Pons (tissue), 1 donor: ENCODE results near the gene ASS1.
A peak's percentile ranks its signal among the peaks of the same experiment; 100 is the strongest.
"Not testable (repeated sequence)": the region's sequence is repeated elsewhere in the genome, so short reads cannot be mapped to it uniquely, and the experiment has no call there.

ENCODE experiments used
- DNase-seq: peaks from one replicate; pipeline ENCODE4 v3.0.0-alpha.2; 2016; ENCODE audit warnings: low spot score

ASS1 gene

DNA sequence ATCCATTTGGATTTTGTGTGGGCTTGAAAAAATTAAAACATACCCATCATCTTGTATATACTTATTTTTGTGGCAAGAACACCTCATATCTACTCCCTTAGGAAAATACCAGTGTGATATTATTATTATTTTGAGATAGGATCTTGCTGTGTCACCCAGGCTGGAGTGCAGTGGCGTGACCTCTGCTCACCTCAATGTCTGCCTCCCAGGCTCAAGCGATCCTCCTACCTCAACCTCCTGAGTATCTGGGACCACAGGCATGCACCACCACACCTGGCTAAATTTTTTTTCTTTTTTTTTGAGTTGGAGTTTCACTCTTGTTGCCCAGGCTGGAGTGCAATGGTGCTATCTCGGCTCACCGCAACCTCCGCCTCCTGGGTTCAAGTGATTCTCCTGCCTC lies 10.1 kb upstream of the ASS1 start:
- DNase-seq: not testable (repeated sequence)

- DNase-seq: no peak
These were observed 7.6 kb upstream of the ASS1 start for GRCh38 chr9:130437011-130437789.

DNA sequence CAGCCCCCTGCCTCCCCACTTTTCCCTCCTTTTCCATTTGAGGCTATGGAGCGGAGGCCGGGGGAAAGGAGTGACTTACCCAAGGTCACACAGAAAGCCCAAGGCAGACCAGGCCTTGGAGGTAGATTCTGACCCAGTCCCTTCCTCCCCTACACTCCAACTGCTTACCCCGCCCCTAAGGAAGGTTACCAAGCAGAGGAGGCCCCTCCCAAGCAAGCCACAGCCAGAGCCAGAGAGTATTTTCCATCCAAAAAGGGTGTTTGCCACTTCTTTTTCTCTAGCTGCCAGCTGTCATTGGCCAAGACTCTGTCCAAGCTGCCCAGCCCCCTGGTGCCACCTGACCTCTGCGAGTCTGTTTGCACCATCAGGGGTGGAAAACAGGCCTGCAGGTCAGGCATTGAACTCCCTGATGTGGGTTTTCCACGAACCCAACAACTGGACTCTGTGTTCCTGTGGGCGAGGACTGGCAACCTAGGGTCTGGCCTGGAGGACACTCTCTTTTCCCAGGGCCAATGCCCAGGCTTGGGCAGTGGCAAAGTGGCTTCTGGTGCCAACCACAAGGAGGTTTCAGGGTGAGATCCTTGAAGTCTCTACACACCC lies 6.3 kb upstream of the ASS1 start:
- DNase-seq: no peak

- DNase-seq: no peak
These were observed 3.7 kb upstream of the ASS1 start for GRCh38 chr9:130441031-130441430.

- DNase-seq: no peak
These were observed 1.9 kb upstream of the ASS1 start for GRCh38 chr9:130442746-130443455.

- DNase-seq: no peak
These were observed 1.3 kb upstream of the ASS1 start for GRCh38 chr9:130443456-130443801.

- no peak for DNase-seq
These were observed 795 bp upstream of the ASS1 start for GRCh38 chr9:130443840-130444492.

- DNase-seq: no peak
These were observed 665 bp downstream of the ASS1 start for GRCh38 chr9:130445268-130445983.

DNA sequence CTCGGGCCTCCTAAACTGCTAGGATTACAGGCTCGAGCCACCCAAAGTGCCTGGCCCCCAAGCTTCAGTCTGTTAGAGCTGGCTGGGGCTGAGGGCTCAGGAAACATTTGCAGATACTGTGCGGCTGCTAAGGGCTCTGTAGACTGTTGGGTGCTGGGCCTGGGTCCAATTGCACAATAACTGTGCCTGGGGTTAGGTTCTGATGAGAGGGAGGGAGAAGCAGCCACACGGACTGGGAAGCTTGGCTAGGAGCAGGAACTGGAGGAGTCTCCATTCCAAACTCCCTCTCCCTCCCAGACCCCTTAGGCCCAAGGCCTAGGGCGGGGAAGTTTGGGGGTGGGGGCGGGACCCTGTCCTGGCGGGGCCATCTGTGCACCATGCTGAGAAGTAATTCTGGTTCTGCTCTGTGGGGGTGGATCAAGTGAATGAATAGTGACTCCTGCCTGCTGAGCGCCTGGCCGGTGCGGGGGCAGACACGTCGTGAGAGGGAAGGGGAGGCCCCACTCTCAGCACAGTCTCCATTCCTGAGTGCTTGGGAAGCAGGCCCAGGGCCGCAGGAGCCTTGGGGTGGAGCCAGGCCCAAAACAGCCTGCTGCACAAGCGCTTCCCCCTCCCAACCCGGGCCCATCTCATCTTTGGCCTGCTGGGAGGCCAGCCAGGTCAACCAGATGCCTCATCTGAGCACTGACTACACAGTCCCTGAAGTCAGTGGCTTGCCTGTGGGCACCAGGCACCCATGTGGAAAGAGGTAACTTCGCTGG lies 1.5 kb downstream of the ASS1 start:
- peak; percentile 14 for DNase-seq

- no peak for DNase-seq
These were observed 2.5 kb downstream of the ASS1 start for GRCh38 chr9:130447193-130447816.

DNA sequence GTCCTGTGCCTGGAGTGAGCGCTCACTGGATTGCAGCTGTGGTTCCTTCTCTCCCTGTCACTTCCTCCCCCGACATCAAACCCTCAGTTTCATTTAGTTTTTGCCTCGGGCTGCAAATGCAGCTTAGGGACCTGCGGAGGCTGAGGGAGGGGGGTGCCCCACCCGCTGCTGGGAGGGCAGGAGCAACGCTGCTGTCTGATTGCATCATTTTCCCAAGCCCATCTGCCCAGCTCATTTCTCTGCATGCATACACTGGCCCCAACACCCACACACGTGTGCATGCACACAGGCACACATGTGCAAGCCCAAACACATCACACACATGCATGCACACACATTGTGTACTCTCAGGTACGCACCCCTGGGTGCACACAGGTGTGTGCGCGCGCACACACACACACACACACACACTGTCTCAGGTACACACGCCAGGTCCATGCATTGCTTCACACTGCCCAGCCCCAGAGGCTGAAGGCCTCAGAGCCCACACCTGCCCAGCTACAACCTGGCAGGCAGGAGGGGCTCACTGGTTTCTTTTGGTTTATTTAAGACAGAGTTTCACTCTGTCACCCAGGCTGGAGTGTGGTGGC lies 3.4 kb downstream of the ASS1 start:
- no peak for DNase-seq

DNA sequence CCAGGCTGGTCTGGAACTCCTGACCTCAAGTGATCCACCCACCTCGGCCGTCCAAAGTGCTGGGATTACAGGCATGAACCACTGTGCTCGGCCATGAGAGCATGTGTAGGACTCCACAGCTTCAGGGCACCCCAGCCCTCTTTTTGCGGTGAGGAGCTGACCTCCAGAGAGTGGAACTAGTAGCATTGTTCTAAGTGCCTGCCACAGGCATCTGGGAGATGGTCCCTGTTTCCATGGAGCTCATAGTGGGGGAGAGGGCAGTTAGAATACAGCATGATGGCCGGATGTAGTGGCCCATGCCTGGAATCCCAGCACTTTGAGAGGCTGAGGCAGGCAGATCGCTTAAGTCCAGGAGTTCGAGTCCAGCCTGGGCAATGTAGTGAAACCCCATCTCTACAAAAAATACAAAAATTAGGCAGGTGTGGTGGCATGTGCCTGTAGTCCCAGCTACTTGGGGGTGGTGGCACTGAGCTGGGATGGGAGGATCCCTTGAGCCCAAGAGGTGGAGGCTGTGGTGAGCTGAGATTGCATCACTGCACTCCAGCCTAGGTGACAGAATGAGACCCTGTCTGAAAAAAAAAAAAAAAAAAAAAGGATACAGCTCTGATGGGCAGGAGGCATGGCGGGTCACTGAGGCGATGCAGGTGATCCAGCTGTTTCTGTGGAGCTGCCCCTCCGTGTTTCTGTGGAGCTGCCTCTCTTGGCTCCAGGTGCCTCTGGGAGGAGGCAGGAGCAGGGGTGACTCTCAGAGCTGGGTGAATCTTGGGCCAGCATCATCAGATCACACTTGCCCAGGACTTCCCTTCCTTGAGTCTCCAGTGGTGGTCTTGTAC lies 4.2 kb downstream of the ASS1 start:
- DNase-seq: no peak

DNA sequence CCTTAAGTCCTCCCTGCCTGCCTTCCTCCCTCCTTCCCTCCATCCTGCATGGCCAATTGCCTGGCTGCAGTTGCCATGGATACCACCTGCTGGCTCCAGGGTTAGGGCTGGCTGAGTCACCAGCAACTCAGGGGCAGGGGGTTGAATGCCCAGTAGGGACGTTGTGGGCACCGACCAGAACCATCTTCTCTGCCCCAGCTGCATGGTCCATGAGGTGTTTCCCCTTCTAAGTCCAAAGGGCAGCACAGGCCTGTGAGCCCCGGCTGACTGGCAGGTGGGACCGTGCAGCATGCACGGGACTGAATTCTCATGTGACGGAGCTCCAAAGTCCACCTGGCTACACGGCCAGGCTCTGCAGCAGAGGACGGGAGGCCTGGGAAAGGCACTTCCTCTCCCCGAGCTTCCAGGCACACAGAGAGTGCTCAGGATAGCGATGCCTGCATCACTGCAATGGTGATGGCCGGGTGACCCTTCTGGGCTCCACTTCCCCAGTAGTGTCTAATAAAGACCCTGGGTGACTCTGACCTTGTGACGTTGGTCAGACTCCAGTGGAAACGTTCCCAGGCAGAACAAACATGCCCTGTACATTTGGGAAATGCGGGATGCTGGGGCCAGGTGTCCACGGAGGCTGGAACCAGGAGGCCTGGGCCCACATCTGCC lies 5.7 kb downstream of the ASS1 start:
- no peak for DNase-seq

DNA sequence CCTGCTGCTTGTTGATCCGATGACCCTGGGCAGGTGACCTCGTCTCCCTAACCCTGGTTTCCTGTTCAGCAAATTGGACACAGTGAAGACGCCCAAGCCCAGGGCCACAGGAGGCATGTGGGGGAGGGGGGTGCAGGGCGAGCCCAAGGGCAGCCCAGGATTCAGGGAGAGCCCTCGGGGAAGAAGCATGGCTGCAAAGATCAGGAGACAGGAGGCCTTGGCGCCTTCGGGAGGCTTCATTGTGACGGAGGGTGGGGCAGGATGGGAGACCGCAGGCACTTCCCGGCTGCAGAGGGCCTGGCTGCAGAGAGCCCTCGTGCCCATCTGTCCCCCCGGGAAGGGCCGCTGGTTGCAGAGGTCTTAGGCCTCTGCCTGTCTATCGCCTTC lies 6.2 kb downstream of the ASS1 start:
- no peak for DNase-seq

DNA sequence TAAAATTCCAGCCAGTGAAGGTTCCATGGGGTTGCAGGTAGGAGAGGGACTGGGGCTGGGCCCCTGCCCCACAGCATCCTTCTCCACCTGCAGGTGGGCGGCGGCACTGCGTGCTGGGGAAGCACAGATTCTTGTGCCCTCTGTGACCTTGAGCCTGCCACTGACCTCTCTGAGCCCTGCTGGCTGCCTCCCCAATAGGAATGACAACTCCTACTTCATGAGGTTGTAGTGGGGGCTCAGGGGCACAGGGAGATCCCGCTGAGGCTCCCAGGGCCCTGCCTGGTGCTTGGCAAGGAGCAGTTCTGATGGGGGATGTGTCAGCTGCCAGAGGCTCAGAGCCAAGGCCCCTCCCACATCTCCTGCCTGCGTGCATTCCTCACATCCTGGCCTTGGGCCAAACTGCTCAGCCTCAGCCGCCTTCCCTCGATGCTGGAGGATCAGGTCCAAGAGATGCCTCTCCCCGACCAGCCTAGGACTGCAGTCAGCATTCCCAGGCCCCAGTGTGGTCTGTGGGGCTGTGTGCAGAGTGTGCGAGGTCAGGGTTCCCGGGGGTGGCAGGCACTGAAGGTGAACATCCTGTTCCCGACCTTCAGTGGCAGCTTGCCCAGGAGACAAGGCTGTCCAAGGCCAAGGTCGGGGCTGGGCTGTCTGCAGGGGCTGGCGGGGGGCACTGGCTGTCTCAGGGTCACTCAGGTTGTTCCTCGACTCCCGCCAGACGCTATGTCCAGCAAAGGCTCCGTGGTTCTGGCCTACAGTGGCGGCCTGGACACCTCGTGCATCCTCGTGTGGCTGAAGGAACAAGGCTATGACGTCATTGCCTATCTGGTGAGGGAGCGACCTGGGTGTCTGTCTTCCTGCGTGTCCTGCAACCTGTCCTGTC lies 7.0 kb downstream of the ASS1 start:
- no peak for DNase-seq

GRCh38 chr9:130452835-130453234 lies 8.1 kb downstream of the ASS1 start:
- no peak for DNase-seq

DNA sequence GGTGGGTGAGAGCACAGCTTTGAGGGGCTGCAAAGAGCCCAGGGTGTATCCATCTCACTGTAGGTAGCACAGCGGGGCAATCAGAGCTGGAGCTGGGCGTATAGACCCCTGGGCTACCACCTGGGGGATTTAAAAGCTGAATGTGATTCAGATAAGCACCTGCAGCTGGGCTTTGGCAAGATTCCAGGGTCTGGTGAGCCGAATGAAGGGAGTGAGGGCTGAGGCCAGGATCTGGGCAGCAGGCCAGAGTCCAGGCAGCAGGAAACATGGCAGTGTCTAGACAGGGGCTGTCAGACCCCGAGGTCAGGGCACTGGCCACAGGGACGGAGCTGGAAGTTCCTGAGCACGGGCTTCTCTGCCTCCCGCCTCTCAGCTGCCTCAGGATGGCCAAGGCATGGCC lies 8.7 kb downstream of the ASS1 start:
- no peak for DNase-seq
